HTR-8/SVneo (cell line): ENCODE data around the gene PSMB2.
A peak's percentile ranks its signal among the peaks of the same experiment; 100 is the strongest.

Experiments used
- DNase-seq: peaks from one replicate; pipeline ENCODE4 v3.0.0; 2011; ENCODE audit warnings: low spot score, mixed read lengths; ENCODE audit not compliant: insufficient read length
- FAIRE-seq: peaks from 2 replicates; lab custom pipeline; 2011; peaks lifted over from hg19 to GRCh38; lab: Jason Lieb, UNC

The PSMB2 gene

GRCh38 chr1:35574655-35575415 lies 66.5 kb downstream of the PSMB2 start:
- FAIRE-seq (no peak), DNase-seq (no peak)

GRCh38 chr1:35574125-35574654 lies 67.1 kb downstream of the PSMB2 start:
- FAIRE-seq: peak; percentile 33
- no peak for DNase-seq

GRCh38 chr1:35573198-35574124 lies 67.9 kb downstream of the PSMB2 start, which contains the start of gene TFAP2E:
TSS of gene TFAP2E (plus strand) at chr1:35573314. CDS start at chr1:35573578, 264 bp downstream.
- DNase-seq (peak; percentile 63), FAIRE-seq (peak; percentile 64)

DNA sequence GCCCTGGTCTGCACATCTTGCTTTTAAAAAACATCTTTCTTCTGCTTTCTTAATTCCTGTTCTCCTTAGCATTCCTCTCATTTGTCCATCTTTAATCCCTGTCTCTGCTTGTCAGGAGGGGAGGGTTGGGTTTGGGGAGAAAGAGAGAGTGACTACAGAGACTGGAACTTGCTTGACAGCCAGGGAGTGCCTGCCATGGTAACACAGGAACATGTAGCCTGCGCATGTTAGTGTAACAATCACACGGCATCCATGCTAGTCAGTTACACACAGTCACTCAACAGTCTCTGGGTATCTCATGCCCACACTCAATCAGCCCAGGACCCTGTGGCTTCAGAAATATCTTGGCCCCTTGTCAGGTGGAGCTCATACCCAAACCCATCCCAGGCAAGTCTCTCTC lies 69.0 kb downstream of the PSMB2 start:
- DNase-seq (no peak), FAIRE-seq (no peak)

DNA sequence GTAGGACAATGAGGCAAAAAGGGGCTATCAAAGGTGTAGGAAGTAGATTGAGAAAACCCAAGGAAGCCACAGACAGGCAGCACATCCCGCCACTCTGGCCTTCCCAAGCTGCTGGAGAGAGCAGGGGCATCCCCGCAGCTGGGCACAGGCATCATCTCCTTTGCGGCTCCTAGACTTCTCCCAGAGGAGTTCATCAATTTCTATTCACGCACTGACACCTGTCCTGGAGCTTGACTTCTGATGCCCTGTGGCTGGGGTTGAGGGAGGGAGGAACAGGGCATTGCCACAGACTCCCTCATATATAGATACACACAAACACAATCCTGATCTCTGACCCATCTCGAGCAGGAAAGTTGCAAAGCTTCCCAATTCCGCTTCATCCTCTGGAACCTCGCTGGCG lies 70.1 kb downstream of the PSMB2 start:
- DNase-seq (no peak), FAIRE-seq (no peak)

- FAIRE-seq (no peak), DNase-seq (no peak)
These were observed 70.7 kb downstream of the PSMB2 start for GRCh38 chr1:35570589-35571137.

DNA sequence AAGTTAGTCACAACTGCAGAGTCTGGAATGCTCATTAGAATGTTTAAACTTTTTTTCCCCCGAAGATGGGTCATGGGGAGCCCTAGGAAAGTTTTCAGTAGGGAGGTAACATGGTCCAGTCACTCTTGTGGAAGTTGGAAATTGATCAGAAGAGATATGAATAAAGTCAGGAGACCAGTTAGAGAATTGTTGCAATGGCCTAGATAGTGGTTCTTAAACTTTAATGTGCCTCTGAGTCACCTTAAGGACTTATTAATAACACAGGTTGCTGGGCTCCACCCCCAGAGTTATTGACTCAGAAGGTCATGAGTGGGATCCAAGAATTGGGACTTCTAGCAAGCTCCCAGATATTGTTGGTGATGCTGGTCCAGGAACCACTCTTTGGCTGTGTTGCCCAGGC lies 71.4 kb downstream of the PSMB2 start:
- no peak for FAIRE-seq
- DNase-seq: no peak

- FAIRE-seq (peak; percentile 74), DNase-seq (peak; percentile 75)
These were observed 72.3 kb downstream of the PSMB2 start for GRCh38 chr1:35568975-35569395.

DNA sequence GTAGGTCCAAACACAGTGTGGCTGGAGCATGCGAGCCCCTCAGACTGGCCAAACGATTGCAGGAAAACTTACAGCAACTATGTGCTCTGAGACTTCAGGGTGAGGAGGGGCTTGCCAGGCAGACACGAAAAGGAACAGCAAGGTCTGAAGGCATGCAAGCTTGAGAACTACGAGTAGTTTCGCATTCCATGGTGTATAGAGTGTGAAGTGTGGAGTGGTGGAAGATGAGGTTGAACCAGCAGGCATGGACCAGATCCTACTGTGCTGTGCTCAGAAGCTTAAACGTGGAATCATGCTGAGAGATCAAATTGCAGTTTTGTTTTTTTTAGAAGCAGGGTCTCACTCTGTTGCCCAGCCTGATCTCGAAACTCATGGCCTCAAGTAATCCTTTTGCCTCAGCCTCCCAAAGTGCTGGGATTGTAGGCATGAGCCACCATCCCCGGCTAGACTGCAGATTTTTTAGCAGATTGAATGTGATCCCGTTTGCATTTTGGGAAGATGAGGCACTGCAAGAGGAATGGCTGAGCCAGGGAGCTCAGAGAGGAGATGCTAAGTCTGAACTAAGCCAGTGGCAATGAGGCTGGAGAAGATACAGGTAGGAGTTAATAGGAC lies 73.3 kb downstream of the PSMB2 start:
- DNase-seq (no peak), FAIRE-seq (no peak)

DNA sequence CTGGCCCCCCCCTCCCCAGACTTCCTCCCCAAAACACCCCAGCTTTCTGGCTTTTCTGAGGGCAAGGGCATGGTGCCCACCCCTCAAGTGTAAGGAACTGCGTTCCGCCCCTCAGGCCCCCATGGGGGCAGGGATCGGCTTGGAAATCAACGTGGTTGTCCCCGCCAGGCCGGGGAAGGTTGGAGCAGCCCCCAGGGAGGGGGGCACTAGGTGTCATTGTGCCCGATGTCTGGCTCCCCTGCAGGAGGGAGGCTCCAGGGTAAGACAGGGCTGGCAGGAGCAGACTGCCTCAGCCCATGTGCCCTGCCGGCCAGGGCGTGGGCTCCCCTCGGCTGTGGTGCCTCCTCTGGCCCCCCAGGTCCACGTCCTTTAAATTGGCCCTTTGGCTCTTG lies 75.6 kb downstream of the PSMB2 start:
- DNase-seq (no peak), FAIRE-seq (no peak)

DNA sequence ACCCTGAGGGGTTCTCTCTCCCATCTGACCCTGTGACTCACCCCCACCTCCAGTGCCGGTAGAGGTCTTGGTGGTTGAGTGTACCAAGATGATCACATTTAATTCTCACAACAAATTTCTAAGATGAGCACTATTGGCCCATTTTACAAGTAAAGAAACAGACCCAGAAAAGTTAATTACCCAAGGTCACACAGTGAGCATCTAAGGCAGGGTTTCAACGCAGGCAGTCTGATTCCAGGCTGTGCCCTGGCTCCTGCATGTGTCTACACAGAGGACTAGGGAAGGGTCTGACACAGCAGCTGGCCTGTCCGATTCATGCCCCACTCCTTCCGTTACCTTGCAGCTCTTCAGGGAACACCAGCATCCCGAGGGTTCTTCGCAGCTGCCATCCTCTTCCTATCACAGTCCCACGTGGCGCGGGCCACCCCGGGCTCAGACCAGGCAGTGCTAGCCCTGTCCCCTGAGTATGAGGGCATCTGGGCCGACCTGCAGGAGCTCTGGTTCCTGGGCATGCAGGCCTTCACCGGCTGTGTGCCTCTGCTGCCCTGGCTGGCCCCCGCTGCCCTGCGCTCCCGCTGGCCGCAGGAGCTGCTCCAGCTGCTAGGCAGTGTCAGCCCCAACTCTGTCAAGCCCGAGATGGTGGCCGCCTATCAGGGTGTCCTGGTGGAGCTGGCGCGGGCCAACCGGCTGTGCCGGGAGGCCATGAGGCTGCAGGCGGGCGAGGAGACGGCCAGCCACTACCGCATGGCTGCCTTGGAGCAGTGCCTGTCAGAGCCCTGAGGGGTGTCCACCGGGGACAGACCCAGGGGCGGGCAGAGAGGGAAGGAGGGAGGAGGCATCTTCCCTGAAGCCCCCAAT lies 76.2 kb downstream of the PSMB2 start:
- FAIRE-seq (no peak), DNase-seq (no peak)

GRCh38 chr1:35564037-35564883 lies 77.1 kb downstream of the PSMB2 start:
- peak; percentile 51 for FAIRE-seq

GRCh38 chr1:35563166-35563565 lies 78.2 kb downstream of the PSMB2 start:
- no peak for DNase-seq
- FAIRE-seq: no peak

More at GRCh38 chr1:35564037-35564883, 77.1 kb downstream of the PSMB2 start:
- peak; percentile 64 for DNase-seq

DNA sequence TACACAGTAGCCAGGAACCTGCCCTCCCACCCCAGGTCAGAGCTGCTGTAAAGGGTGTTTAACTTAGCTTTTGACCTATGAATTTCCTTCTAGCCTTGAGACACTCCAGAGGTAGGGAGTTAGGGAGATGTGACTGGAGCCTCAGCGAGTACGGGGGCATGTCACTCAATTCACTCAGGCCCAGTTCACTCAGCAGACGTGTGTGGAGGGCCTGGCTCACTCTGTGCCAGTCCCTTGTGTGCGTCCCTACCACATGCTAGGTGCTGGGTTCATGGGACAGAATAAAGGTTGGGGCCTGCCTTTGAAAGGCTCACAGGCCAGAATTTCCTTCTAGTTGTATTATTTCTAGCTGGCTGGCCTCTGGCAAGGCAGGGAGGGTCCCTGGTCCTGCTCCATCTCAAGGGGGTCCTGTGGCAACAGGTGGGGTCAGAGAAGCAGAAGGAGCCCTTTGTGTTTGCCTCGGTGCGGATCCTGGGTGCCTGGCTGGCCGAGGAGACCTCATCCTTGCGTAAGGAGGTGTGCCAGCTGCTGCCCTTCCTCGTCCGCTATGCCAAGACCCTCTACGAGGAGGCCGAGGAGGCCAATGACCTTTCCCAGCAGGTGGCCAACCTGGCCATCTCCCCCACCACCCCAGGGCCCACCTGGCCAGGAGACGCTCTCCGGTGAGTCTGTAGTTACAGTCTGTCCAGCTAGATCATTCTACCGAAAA lies 79.2 kb downstream of the PSMB2 start:
- DNase-seq: no peak
- FAIRE-seq: no peak

DNA sequence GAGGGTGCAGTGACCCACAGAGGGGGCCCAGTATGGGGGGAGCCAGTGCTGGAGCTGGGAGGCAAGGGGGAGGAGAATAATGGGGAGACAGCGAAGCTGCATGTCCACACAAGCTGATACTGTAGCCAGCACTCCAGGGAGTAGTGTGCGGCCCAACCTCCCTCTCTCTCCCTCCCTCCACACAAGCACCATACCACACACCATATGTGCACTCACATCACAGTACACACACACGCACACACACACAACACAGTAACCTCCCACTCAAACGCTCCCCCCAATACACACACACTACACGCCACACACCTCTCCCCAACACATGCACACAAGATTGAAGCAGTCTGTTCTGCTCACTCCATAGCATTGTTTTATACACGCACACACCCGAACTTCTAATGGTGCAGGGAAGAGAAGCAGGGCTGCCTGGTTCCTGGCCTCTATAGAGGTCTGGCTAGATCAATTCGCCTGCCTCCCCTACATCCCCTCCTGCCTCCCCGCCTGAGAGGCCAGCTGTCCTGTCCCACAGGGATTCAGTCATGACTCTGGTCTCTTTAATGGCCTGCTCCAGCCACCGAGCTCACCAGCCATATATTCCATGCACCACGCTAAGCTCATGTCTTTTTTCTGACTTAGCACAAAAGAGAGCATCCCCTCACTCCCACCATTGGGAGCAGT lies 79.9 kb downstream of the PSMB2 start:
- FAIRE-seq (no peak), DNase-seq (no peak)

GRCh38 chr1:35560256-35561225 lies 80.8 kb downstream of the PSMB2 start:
- DNase-seq (no peak), FAIRE-seq (no peak)
